Liver (tissue), 9 donors: ENCODE results near the gene SEMA4B. TPM values are rescaled to one million over a fixed set of nuclear protein-coding genes. Genes with fewer than 3 reads are reported as not detected.
A peak's percentile ranks its signal among the peaks of the same experiment; 100 is the strongest.

Source experiments
- DNase-seq: peaks from one replicate; pipeline ENCODE4 v3.0.0-alpha.2; 2017; ENCODE audit warnings: low spot score
- H3K27ac ChIP-seq, 2 donors: one replicate each; pipeline ENCODE4 v1.7.0; 2013; ENCODE audit warnings: inconsistent platforms in 2 of 2, low read length in 2 of 2, control low read depth in 1 of 2, low read depth in 1 of 2, mild to moderate bottlenecking in 1 of 2
- H3K27me3 ChIP-seq, 4 donors: one replicate each; pipeline versions ENCODE4 v1.6.1 to v1.7.0; 2013; ENCODE audit warnings: low read length in 3 of 4, inconsistent platforms in 1 of 4, mild to moderate bottlenecking in 1 of 4, moderate library complexity in 1 of 4; ENCODE audit not compliant: control insufficient read depth in 4 of 4, insufficient read depth in 4 of 4
- H3K36me3 ChIP-seq, 4 donors: one replicate each; pipeline versions ENCODE4 v1.6.1 to v1.7.0; 2013; ENCODE audit warnings: low read length in 3 of 4, mild to moderate bottlenecking in 3 of 4, low read depth in 1 of 4, moderate library complexity in 1 of 4; ENCODE audit not compliant: control insufficient read depth in 4 of 4, insufficient read depth in 3 of 4
- H3K4me1 ChIP-seq, 4 donors: one replicate each; pipeline versions ENCODE4 v1.6.1 to v1.7.0; 2013; ENCODE audit warnings: low read length in 3 of 4, mild to moderate bottlenecking in 3 of 4, moderate library complexity in 1 of 4; ENCODE audit not compliant: control insufficient read depth in 4 of 4, insufficient read depth in 4 of 4
- H3K4me3 ChIP-seq, 3 donors: one replicate each; pipeline versions ENCODE4 v1.6.1 to v1.7.0; 2013; ENCODE audit warnings: low read length in 3 of 3, control low read depth in 1 of 3, low read depth in 1 of 3, mild to moderate bottlenecking in 1 of 3
- H3K9ac ChIP-seq, 2 donors: one replicate each; pipeline ENCODE4 v1.7.0; 2013; ENCODE audit warnings: low read length in 2 of 2, mild to moderate bottlenecking in 2 of 2, moderate library complexity in 2 of 2, control low read depth in 1 of 2, low read depth in 1 of 2
- H3K9me3 ChIP-seq, 4 donors: one replicate each; pipeline versions ENCODE4 v1.6.1 to v1.7.0; 2013; ENCODE audit warnings: low read length in 3 of 4; ENCODE audit not compliant: control insufficient read depth in 4 of 4
- ATF3 ChIP-seq: IDR thresholded peaks from 2 replicates; pipeline ENCODE4 v1.6.1; 2016; ENCODE audit warnings: antibody characterized with exemption
- CTCF ChIP-seq: fragments of 150-350 bp; IDR thresholded peaks from 2 replicates; pipeline ENCODE4 v1.5.1; 2017; ENCODE audit warnings: improper control_type of control experiment, low read depth, low read length; ENCODE audit not compliant: missing input control
- EGR1 ChIP-seq, 2 donors: IDR thresholded peaks; 2 replicates each; pipeline ENCODE4 v1.6.1; 2016 to 2018; ENCODE audit warnings: antibody characterized with exemption in 2 of 2, low read depth in 2 of 2
- FOXA1 ChIP-seq: IDR thresholded peaks from 2 replicates; pipeline ENCODE4 v1.6.1; 2016; ENCODE audit warnings: antibody characterized with exemption
- FOXA2 ChIP-seq: IDR thresholded peaks from 2 replicates; pipeline ENCODE4 v1.6.1; 2016; ENCODE audit warnings: antibody characterized with exemption
- GABPA ChIP-seq, 2 donors: IDR thresholded peaks in 1 of 2; conservative IDR thresholded peaks in 1 of 2; 2 replicates each; pipeline ENCODE4 v1.6.1; 2016; ENCODE audit warnings: antibody characterized with exemption in 2 of 2, mild to moderate bottlenecking in 1 of 2, moderate library complexity in 1 of 2
- HNF4A ChIP-seq, 2 donors: conservative IDR thresholded peaks; 2 replicates each; pipeline ENCODE4 v1.6.1; 2016; ENCODE audit warnings: antibody characterized with exemption in 2 of 2, mild to moderate bottlenecking in 2 of 2
- HNF4G ChIP-seq: IDR thresholded peaks from 2 replicates; pipeline ENCODE4 v1.6.1; 2016; ENCODE audit warnings: antibody characterized with exemption
- JUND ChIP-seq, 2 donors: IDR thresholded peaks; 2 replicates each; pipeline ENCODE4 v1.6.1; 2016; ENCODE audit warnings: antibody characterized with exemption in 2 of 2
- MAX ChIP-seq: IDR thresholded peaks from 2 replicates; pipeline ENCODE4 v1.6.1; 2016; ENCODE audit warnings: antibody characterized with exemption
- NR2F2 ChIP-seq: IDR thresholded peaks from 2 replicates; pipeline ENCODE4 v1.6.1; 2016; ENCODE audit warnings: antibody characterized with exemption
- RAD21 ChIP-seq, 2 donors: IDR thresholded peaks; 2 replicates each; pipeline ENCODE4 v1.6.1; 2016; ENCODE audit warnings: antibody characterized with exemption in 2 of 2, mild to moderate bottlenecking in 2 of 2
- REST ChIP-seq: IDR thresholded peaks from 2 replicates; pipeline ENCODE4 v1.6.1; 2016; ENCODE audit warnings: antibody characterized with exemption, mild to moderate bottlenecking
- RXRA ChIP-seq, 2 donors: IDR thresholded peaks; 2 replicates each; pipeline ENCODE4 v1.6.1; 2017 to 2018; ENCODE audit warnings: antibody characterized with exemption in 2 of 2, mild to moderate bottlenecking in 1 of 2
- SP1 ChIP-seq: IDR thresholded peaks from 2 replicates; pipeline ENCODE4 v1.6.1; 2018; ENCODE audit warnings: antibody characterized with exemption, mild to moderate bottlenecking
- TAF1 ChIP-seq: conservative IDR thresholded peaks from 2 replicates; pipeline ENCODE4 v1.6.1; 2016; ENCODE audit warnings: antibody characterized with exemption, mild to moderate bottlenecking
- YY1 ChIP-seq: IDR thresholded peaks from 2 replicates; pipeline ENCODE4 v1.6.1; 2016; ENCODE audit warnings: antibody characterized with exemption, mild to moderate bottlenecking
- ZBTB33 ChIP-seq: IDR thresholded peaks from 2 replicates; pipeline ENCODE4 v1.6.1; 2016; ENCODE audit warnings: antibody characterized with exemption
- WGBS: extraction: QIAGEN DNeasy Blood & Tissue Kit; methylation state at CpG from one replicate; pipeline ENCODE4 v1.1.7; 2013; 5-methylcytosine and 5-hydroxymethylcytosine counted together
- polyA plus RNA-seq, 2 donors: library from polyadenylated mRNA; stranded (reverse) in 1 of 2; unstranded in 1 of 2; fragments of 200-250 nt in 1 of 2; fragments of >200 nt in 1 of 2; fragmentation: Nextera tagmentation in 1 of 2; extraction: Ambion mirVana in 1 of 2; gene quantifications; one replicate each; pipeline versions ENCODE4 v1.2.1 to v1.2.3, GENCODE V29; 2013 to 2015
- total RNA-seq, 2 donors: library from RNA; depleted of rRNA; stranded (reverse); fragments of >200 nt; gene quantifications; one replicate each; pipeline ENCODE4 v1.2.3, GENCODE V29; 2014
- donor health status: healthy.
- donor health status: healthy.
- donor health status: healthy.
- donor health status: healthy.
- donor health status: healthy.

The SEMA4B gene
- total and polyA plus RNA-seq, 4 donors: 14.3 to 52.2 (median 27.0) TPM

- TF ChIP-seq CTCF (peak; percentile 84), ZBTB33 (no peak), HNF4A (conservative IDR thresholded peaks at IDR 0.05) (peak; percentile 9 to 18), RAD21 (IDR thresholded peaks at IDR 0.05) (peak; percentile 93 to 97)
Observed at GRCh38 chr15:90221246-90221900, 20.2 kb downstream of the SEMA4B start (continued).

GRCh38 chr15:90222547-90222946 is 21.4 kb downstream of the SEMA4B start:
- no peak for DNase-seq
- Histone ChIP-seq H3K4me1 (peaks cover 0 to 13% (median 8%) of the 10 kb centered on the region in 4 donors), H3K4me3 (no peak overlapping the region), H3K36me3 (peaks cover 18 to 52% (median 39%) of the 10 kb centered on the region in 4 donors), H3K9ac (no peak overlapping the region), H3K27me3 (no peaks in the 10 kb centered on the region), H3K27ac (no peak overlapping the region), H3K9me3 (no peaks in the 10 kb centered on the region)
- WGBS: 79% methylated on average over 2 of the region's 2 CpGs
- TF ChIP-seq ATF3 (no peak), EGR1 (IDR thresholded peaks at IDR 0.05; ENCODE audit: low read depth in 2 of 2) (no peak), HNF4A (conservative IDR thresholded peaks at IDR 0.05) (no peak), FOXA1 (no peak), MAX (no peak), JUND (IDR thresholded peaks at IDR 0.05) (no peak), RXRA (IDR thresholded peaks at IDR 0.05) (no peak), GABPA (IDR thresholded peaks at IDR 0.05 in 1 of 2, conservative IDR thresholded peaks at IDR 0.05 in 1 of 2) (no peak), CTCF (no peak), TAF1 (no peak), RAD21 (IDR thresholded peaks at IDR 0.05) (no peak), NR2F2 (no peak), SP1 (no peak), ZBTB33 (no peak), HNF4G (no peak), YY1 (no peak), REST (no peak), FOXA2 (no peak)
